ENCODE measurements around the gene JAK1. TPM values are rescaled to one million over a fixed set of nuclear protein-coding genes. Genes with fewer than 3 reads are reported as not detected.

The JAK1 gene
- total and polyA plus RNA-seq, 10 donors, result 46.6 to 270 (median 205) TPM

DNA sequence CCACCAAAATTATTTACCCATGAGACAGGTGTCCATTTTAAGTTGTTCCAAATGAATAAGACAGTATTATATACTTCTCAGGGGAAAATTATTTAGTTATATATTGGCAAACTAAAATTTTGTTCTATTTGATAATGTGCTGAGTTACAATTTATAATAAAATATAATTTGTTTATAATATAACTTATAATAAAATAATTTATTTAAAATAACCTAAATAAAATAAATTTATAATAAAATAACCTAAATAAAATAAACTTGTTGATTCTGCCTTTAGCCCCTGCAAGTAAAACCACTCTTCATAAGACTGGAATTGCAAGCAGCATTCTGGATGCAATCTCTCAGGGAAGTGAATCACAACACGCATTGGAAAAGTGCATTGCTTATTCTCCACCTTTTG is 151.9 kb downstream of the JAK1 start:
- peaks cover 0 to 12% (median 0%) of the 10 kb centered on the region in 6 donors for H3K36me3 ChIP-seq
- H3K4me3 ChIP-seq, result no peak overlapping the region
- H3K9me3 ChIP-seq, result peaks cover 0 to 5% (median 0%) of the 10 kb centered on the region in 8 donors
- TF ChIP-seq POLR2AphosphoS5 (IDR thresholded peaks at IDR 0.05) (no peak), POLR2A (IDR thresholded peaks at IDR 0.05) (no peak)
- TF ChIP-seq, protein P1, sequence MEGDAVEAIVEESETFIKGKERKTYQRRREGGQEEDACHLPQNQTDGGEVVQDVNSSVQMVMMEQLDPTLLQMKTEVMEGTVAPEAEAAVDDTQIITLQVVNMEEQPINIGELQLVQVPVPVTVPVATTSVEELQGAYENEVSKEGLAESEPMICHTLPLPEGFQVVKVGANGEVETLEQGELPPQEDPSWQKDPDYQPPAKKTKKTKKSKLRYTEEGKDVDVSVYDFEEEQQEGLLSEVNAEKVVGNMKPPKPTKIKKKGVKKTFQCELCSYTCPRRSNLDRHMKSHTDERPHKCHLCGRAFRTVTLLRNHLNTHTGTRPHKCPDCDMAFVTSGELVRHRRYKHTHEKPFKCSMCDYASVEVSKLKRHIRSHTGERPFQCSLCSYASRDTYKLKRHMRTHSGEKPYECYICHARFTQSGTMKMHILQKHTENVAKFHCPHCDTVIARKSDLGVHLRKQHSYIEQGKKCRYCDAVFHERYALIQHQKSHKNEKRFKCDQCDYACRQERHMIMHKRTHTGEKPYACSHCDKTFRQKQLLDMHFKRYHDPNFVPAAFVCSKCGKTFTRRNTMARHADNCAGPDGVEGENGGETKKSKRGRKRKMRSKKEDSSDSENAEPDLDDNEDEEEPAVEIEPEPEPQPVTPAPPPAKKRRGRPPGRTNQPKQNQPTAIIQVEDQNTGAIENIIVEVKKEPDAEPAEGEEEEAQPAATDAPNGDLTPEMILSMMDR (IDR thresholded peaks at IDR 0.05 in 8 of 11, conservative IDR thresholded peaks at IDR 0.05 in 3 of 11), result no peak
- no peaks in the 10 kb centered on the region for H3K27me3 ChIP-seq (replicated peaks in 1 of 7)
- H3K4me1 ChIP-seq, result no peaks in the 10 kb centered on the region
- WGBS, 5 donors, result 95 to 100% (median 98%) methylated on average over 1 of the region's 1 CpG
- intact Hi-C loops (cut with DNase I; ENCODE audit: low total_unique reads), result no loop called here
- no peak for DNase-seq
- no peak overlapping the region for H3K27ac ChIP-seq

DNA sequence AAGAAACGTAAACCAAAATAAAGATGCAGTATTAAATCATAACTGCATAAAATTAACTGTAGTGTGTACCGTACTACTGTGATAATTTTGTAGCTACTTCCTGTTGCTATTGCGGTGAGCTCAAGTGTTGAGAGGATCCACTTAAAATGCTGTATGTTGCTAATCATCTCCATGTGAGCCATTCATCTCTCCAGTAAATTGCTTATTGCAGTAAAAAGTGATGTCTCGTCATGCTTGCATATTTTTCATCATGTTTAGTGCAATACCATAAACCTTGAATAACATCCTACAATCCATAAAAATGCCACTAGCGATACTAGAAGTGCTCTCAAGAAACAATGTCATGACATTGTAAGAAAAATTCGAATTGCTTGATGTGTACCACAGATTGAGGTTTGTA is 155.2 kb downstream of the JAK1 start:
- no peaks in the 10 kb centered on the region for H3K9me3 ChIP-seq
- TF ChIP-seq POLR2A (IDR thresholded peaks at IDR 0.05) (no peak), POLR2AphosphoS5 (IDR thresholded peaks at IDR 0.05) (no peak)
- TF ChIP-seq, protein P1 (IDR thresholded peaks at IDR 0.05 in 8 of 11, conservative IDR thresholded peaks at IDR 0.05 in 3 of 11), result no peak
- intact Hi-C loops (cut with DNase I; ENCODE audit: low total_unique reads), result no loop called here
- no peaks in the 10 kb centered on the region for H3K4me1 ChIP-seq
- H3K4me3 ChIP-seq, result no peak overlapping the region
- no peaks in the 10 kb centered on the region for H3K27me3 ChIP-seq (replicated peaks in 1 of 7)
- H3K36me3 ChIP-seq, result peaks cover 0 to 12% (median 0%) of the 10 kb centered on the region in 6 donors
- WGBS, 5 donors, result 80 to 85% (median 82%) methylated on average over 6 of the region's 6 CpGs
- H3K27ac ChIP-seq, result no peak overlapping the region
- no peak for DNase-seq

DNA sequence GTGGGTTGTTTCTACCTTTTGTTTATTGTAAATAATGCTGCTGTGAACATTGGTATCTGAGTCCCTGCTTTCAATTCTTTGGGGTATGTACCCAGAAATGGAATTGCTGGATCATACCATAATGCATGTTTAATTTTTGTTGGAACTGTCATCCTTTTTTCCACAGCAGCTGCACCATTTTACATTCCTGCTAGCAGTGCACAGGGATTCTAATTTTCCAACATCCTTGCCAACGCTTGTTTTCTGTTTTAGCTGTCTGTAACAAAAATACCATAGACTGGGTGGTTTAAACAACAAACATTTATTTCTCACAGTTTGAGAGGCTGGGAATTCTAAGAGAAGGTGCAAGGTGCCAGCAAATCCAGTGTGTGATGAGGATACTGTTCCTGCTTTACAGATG is 156.3 kb downstream of the JAK1 start:
- H3K4me3 ChIP-seq, result no peak overlapping the region
- WGBS, 5 donors, result 75 to 93% (median 85%) methylated on average over 1 of the region's 1 CpG
- no peak for DNase-seq

DNA sequence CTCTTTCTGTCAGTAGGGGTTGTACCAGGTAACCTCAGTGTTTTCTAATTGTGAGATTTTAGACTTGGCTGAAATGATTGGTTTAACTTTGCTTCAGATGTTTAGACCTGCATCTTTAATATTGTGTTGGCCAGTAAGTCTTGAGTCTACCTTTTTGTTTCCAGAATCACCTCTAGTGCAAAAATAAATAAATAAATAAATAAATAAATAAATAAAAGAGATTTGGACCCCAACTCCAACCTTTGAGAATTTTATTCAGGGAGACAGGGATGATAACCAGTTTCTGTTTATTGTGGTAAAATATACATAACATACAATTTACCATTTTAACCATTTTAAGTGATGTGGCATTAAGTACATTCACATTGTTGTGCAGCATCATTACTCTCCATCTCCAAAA is 157.0 kb downstream of the JAK1 start:
- no peaks in the 10 kb centered on the region for H3K4me1 ChIP-seq
- DNase-seq, result no peak
- H3K4me3 ChIP-seq, result no peak overlapping the region
- no peak overlapping the region for H3K27ac ChIP-seq
- no peaks in the 10 kb centered on the region for H3K27me3 ChIP-seq (replicated peaks in 1 of 7)
- intact Hi-C loops (cut with DNase I; ENCODE audit: low total_unique reads), result no loop called here
- peaks cover 0 to 6% (median 0%) of the 10 kb centered on the region in 6 donors for H3K36me3 ChIP-seq
- no peaks in the 10 kb centered on the region for H3K9me3 ChIP-seq
- TF ChIP-seq POLR2A (IDR thresholded peaks at IDR 0.05) (no peak), POLR2AphosphoS5 (IDR thresholded peaks at IDR 0.05) (no peak)
- TF ChIP-seq, protein P1 (IDR thresholded peaks at IDR 0.05 in 8 of 11, conservative IDR thresholded peaks at IDR 0.05 in 3 of 11), result no peak

More for the DNA sequence above, 156.3 kb downstream of the JAK1 start:
- Histone ChIP-seq H3K4me1 (no peaks in the 10 kb centered on the region), H3K9me3 (no peaks in the 10 kb centered on the region), H3K27me3 (replicated peaks in 1 of 7) (no peaks in the 10 kb centered on the region), H3K27ac (no peak overlapping the region), H3K36me3 (peaks cover 0 to 8% (median 0%) of the 10 kb centered on the region in 6 donors)
- intact Hi-C loops (cut with DNase I; ENCODE audit: low total_unique reads), result no loop called here
- TF ChIP-seq POLR2A (IDR thresholded peaks at IDR 0.05) (no peak), POLR2AphosphoS5 (IDR thresholded peaks at IDR 0.05) (no peak)
- TF ChIP-seq, protein P1 (IDR thresholded peaks at IDR 0.05 in 8 of 11, conservative IDR thresholded peaks at IDR 0.05 in 3 of 11), result no peak

All from spleen (tissue), 11 donors.